GM13976 (cell line): ENCODE measurements around the gene ZNF750.

Experiments used
- DNase-seq: peaks from one replicate; pipeline ENCODE4 v3.0.0; 2012; ENCODE audit warnings: low spot score
- CTCF ChIP-seq: IDR thresholded peaks from 2 replicates; pipeline ENCODE4 v1.5.1; 2012; ENCODE audit warnings: borderline replicate concordance, mild to moderate bottlenecking; ENCODE audit not compliant: insufficient read depth; ENCODE audit errors: extremely low read depth, missing control alignments, control extremely low read depth
- in situ Hi-C: fragments of 300-500 bp; cut with MboI; formaldehyde crosslinking; loops from one replicate; pipeline ENCODE4 v1.12.0; 2022; ENCODE audit warnings: low sequenced_read_pairs, mixed read lengths, inconsistent platforms; ENCODE audit not compliant: unreplicated experiment

ZNF750 gene

DNA sequence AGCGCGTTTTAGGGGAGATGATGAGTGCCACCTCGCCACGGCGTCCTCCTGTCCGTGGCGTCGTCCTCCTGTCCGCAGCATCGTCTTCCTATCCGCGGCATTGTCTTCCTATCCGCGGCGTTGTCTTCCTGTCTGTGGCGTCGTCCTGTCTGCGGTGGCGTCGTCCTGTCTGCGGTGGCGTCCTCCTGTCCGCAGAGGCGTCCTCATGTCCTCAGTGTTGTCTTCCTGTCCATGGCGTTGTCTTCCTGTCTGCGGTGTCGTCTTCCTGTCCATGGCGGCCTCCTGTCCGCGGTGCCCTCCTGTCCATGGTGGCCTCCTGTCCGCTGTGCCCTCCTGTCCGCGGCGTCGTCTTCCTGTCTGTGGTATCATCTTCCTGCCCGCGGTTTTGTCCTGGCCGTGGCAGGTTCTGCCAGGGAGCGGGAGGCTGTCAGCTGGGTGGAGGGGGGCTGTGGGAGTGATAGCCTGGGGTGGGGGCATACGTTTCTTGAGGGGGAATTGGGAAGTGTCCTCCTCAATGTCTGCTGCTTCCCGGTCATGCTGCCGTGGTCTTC, 57.1 kb downstream of the ZNF750 start:
- no peak for TF ChIP-seq CTCF
- in situ Hi-C loops = loop anchor here (10.0 kb wide), 1 partner anchor 142 kb away; no protein-coding TSS in a partner anchor
- DNase-seq = no peak

- peak; percentile 97 for TF ChIP-seq CTCF
- DNase-seq = peak; percentile 96
- in situ Hi-C loops = loop anchor here (10.0 kb wide), 1 partner anchor 143 kb away; no protein-coding TSS in a partner anchor
These were observed 57.9 kb downstream of the ZNF750 start for GRCh38 chr17:82781894-82782274.

DNA sequence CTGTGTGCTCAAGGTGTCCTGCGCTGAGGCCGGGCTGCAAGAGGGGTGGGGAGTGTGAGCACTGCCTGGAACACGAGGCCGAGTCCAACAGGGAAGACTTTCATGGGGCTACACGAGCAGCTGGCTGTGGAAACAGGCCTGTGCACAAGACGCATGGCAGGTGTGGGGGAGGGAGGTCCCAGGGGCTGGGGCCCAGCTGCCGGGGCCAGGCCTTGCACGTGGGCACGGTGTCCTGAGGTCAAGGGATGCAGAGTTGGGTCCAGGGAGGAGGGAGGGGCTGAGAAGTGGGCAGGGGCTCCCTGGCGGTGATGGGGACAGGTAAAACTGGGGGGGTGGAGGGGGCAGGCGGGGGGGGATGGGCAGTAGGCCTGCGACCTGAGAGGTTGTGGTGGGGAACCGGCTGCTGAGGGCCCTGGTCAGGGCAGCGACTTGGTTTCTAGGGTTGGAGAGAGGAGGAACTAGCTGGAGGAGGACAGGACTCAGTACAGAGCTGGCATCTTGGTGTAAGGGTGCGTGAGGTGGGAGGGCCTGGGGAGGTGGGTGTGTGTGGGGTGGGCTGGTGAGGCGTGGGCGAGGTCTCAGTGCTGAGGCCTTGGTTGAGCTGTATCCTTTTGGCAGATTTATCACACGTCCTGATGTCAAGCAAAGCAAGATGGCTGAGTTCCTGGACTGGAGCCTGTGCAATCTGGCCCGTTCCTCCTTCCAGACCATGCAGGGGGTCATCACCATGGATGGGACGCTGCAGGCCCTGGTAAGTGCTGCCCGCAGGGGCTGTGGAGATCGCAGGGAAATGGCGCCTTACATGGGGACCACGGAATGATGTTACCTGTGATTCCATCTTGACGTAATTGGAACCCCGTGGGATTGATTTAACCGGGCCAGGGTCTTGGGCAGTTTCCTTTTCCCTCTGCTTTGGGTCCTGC, 58.6 kb downstream of the ZNF750 start:
- DNase-seq = no peak
- in situ Hi-C loops = loop anchor here (10.0 kb wide), 1 partner anchor 144 kb away; no protein-coding TSS in a partner anchor
- no peak for TF ChIP-seq CTCF

GRCh38 chr17:82780195-82780594, 59.6 kb downstream of the ZNF750 start:
- DNase-seq = no peak
- in situ Hi-C loops = loop anchor here (10.0 kb wide), 1 partner anchor 145 kb away; no protein-coding TSS in a partner anchor
- no peak for TF ChIP-seq CTCF

DNA sequence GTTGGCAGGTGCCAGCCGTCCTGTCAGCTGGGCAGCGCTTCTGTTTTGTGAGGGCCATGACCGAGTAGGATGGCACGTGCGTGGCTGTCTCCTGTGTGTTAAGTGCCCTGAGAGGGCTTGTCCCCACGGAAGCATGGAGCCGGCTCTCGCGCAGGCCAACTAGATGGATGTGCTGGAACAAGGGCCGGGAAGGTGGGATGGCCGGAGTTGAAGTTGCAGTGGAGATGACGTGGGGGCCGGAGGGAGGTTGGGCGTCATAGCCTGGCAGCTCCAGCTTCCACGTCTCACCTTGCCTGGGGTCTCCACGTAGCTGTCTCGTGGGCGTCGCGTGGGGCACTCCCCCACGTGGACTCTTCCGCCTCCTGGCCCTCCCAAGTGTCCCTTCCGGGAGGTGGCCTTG, 60.3 kb downstream of the ZNF750 start:
- in situ Hi-C loops = no loop called here
- no peak for DNase-seq
- TF ChIP-seq CTCF = no peak
